Lower leg skin (tissue), 4 donors: ENCODE data around the gene AFAP1L1. TPM values are rescaled to one million over a fixed set of nuclear protein-coding genes. Genes with fewer than 3 reads are reported as not detected.

ENCODE experiments used
- DNase-seq, 2 donors: peaks; one replicate each; pipeline ENCODE4 v3.0.0-alpha.2; 2019; ENCODE audit warnings: low spot score in 2 of 2
- H3K4me3 ChIP-seq: fragments of 200-600 bp; sonication (generic); 2 replicates; pipeline ENCODE4 v1.5.1; 2017; ENCODE audit warnings: mild to moderate bottlenecking, low read depth; ENCODE audit not compliant: poor library complexity, severe bottlenecking
- CTCF ChIP-seq, 3 donors: fragments of 450-650 bp; IDR thresholded peaks; one replicate each; pipeline ENCODE4 v1.5.1; 2016; ENCODE audit warnings: antibody characterized with exemption in 3 of 3, mild to moderate bottlenecking in 3 of 3, moderate library complexity in 2 of 3
- POLR2A ChIP-seq, 2 donors: fragments of 450-650 bp; IDR thresholded peaks; one replicate each; pipeline ENCODE4 v1.6.1; 2016 to 2017; ENCODE audit warnings: antibody characterized with exemption in 2 of 2, mild to moderate bottlenecking in 1 of 2, moderate library complexity in 1 of 2
- WGBS, 2 donors: methylation state at CpG; one replicate each; pipeline ENCODE4 v1.1.5; 2018; 5-methylcytosine and 5-hydroxymethylcytosine counted together
- intact Hi-C: fragments of 100-400 bp; cut with DNase I; formaldehyde crosslinking; loops from one replicate; pipeline ENCODE4 v1.15.0; 2023; ENCODE audit warnings: low total_unique reads
- total RNA-seq, 4 donors: library from RNA; depleted of rRNA; stranded (reverse); fragments of >200 nt; gene quantifications; one replicate each; pipeline ENCODE4 v1.1.0, GENCODE V29; 2016

The AFAP1L1 gene
- total RNA-seq, 4 donors from 2014 or later, result 6.3 to 10.8 (median 8.0) TPM

GRCh38 chr5:149362541-149362940, 90.9 kb downstream of the AFAP1L1 start:
- WGBS, 2 donors, result 87 to 94% methylated on average over 12 of the region's 12 CpGs
- intact Hi-C loops, result no loop called here
- no peak overlapping the region for H3K4me3 ChIP-seq
- TF ChIP-seq POLR2A (IDR thresholded peaks at IDR 0.05), result no peak
- no peak for TF ChIP-seq CTCF (IDR thresholded peaks at IDR 0.05)
- peak in 1 of 2 donors; percentile 70 for DNase-seq

- intact Hi-C loops, result no loop called here
- peak in 1 of 2 donors; percentile 45 for DNase-seq
- no peak overlapping the region for H3K4me3 ChIP-seq
- TF ChIP-seq POLR2A (IDR thresholded peaks at IDR 0.05) (no peak), CTCF (IDR thresholded peaks at IDR 0.05) (no peak)
Observed at GRCh38 chr5:149363358-149363757, 91.7 kb downstream of the AFAP1L1 start.

GRCh38 chr5:149363936-149364335, 92.3 kb downstream of the AFAP1L1 start:
- TF ChIP-seq POLR2A (IDR thresholded peaks at IDR 0.05), result no peak
- no peak for TF ChIP-seq CTCF (IDR thresholded peaks at IDR 0.05)
- intact Hi-C loops, result no loop called here
- peak in 1 of 2 donors; percentile 83 for DNase-seq
- WGBS, 2 donors, result 90 to 91% methylated on average over 9 of the region's 9 CpGs
- no peak overlapping the region for H3K4me3 ChIP-seq

- no peak overlapping the region for H3K4me3 ChIP-seq
- intact Hi-C loops, result no loop called here
- TF ChIP-seq CTCF (IDR thresholded peaks at IDR 0.05) (no peak), POLR2A (IDR thresholded peaks at IDR 0.05) (no peak)
- WGBS, 2 donors, result 96% methylated on average over 2 of the region's 2 CpGs
- peak in 1 of 2 donors; percentile 71 for DNase-seq
Observed at GRCh38 chr5:149364719-149365118, 93.1 kb downstream of the AFAP1L1 start.

GRCh38 chr5:149365418-149365817, 93.8 kb downstream of the AFAP1L1 start:
- no peak overlapping the region for H3K4me3 ChIP-seq
- intact Hi-C loops, result no loop called here
- peak in 1 of 2 donors; percentile 76 for DNase-seq
- TF ChIP-seq CTCF (IDR thresholded peaks at IDR 0.05) (no peak), POLR2A (IDR thresholded peaks at IDR 0.05) (no peak)
- WGBS, 2 donors, result 88 to 90% methylated on average over 6 of the region's 6 CpGs

- no peak for TF ChIP-seq CTCF (IDR thresholded peaks at IDR 0.05)
- no peak overlapping the region for H3K4me3 ChIP-seq
- intact Hi-C loops, result no loop called here
- DNase-seq, result peak in 1 of 2 donors; percentile 13
- WGBS, 2 donors, result 77 to 100% methylated on average over 1 of the region's 1 CpG
Observed at GRCh38 chr5:149366169-149366729, 94.6 kb downstream of the AFAP1L1 start.
